Panc1 (cell line): ENCODE data around the gene HEMK1. TPM values are rescaled to one million over a fixed set of nuclear protein-coding genes. Genes with fewer than 3 reads are reported as not detected.

Experiments used
- ATAC-seq: fragments of 200-7000 bp; cut with Tn5 transposase; 2 replicates; pipeline ENCODE4 v1.9.1; 2020; ENCODE audit warnings: mild to moderate bottlenecking, moderate library complexity
- BruUV-seq: library from RNA; stranded (reverse); fragments of 400-500 nt; replicated peaks from 2 replicates; lab custom pipeline; 2021; lab: Mats Ljungman, UMichigan
- CTCF ChIA-PET: fragments of 300-600 bp; sonication (Branson Sonifier 250); formaldehyde crosslinking; loops from one replicate; lab custom pipeline; 2022; ENCODE audit warnings: antibody characterized with exemption; lab: Charles Lee
- POLR2A ChIA-PET: fragments of 300-600 bp; sonication (Branson Sonifier 250); formaldehyde crosslinking; loops from one replicate; lab custom pipeline; 2022; ENCODE audit warnings: antibody characterized with exemption; lab: Charles Lee
- DNase-seq: peaks from one replicate; pipeline ENCODE4 v3.0.0-alpha.2; 2010; ENCODE audit warnings: low read depth, low spot score
- H3K27ac ChIP-seq: 2 replicates; pipeline ENCODE4 v1.5.1; 2011; ENCODE audit warnings: mild to moderate bottlenecking, low read length, inconsistent platforms
- H3K27me3 ChIP-seq: fragments of 200-500 bp; sonication (Bioruptor generic); 2 replicates; pipeline ENCODE4 v1.6.0; 2014; ENCODE audit warnings: low read length, inconsistent platforms; ENCODE audit not compliant: control insufficient read depth, insufficient read depth
- H3K36me3 ChIP-seq: fragments of 200-500 bp; sonication (Bioruptor generic); 2 replicates; pipeline ENCODE4 v1.5.1; 2014; ENCODE audit warnings: inconsistent platforms, mild to moderate bottlenecking, low read length, moderate library complexity; ENCODE audit not compliant: control insufficient read depth, insufficient read depth
- H3K4me1 ChIP-seq: 2 replicates; pipeline ENCODE4 v1.5.1; 2011; ENCODE audit warnings: inconsistent platforms, mild to moderate bottlenecking, low read length, moderate library complexity; ENCODE audit not compliant: control insufficient read depth, insufficient read depth
- H3K4me3 ChIP-seq, 2 experiments: 2 replicates each; pipeline ENCODE4 v1.5.1; 2011 to 2012; ENCODE audit warnings: low read depth in 2 of 2, low read length in 2 of 2, mild to moderate bottlenecking in 2 of 2, inconsistent platforms in 1 of 2, moderate library complexity in 1 of 2
- H3K9me3 ChIP-seq: fragments of 200-500 bp; sonication (Bioruptor generic); 2 replicates; pipeline ENCODE4 v1.5.1; 2014; ENCODE audit warnings: low read depth, mild to moderate bottlenecking, inconsistent platforms, low read length, moderate library complexity; ENCODE audit not compliant: control insufficient read depth, insufficient read depth
- POLR2AphosphoS5 ChIP-seq: IDR thresholded peaks from 2 replicates; pipeline ENCODE4 v1.6.1; 2012; ENCODE audit warnings: mild to moderate bottlenecking, low read depth, low read length, moderate library complexity
- SIN3A ChIP-seq: IDR thresholded peaks from 2 replicates; pipeline ENCODE4 v1.6.1; 2012; ENCODE audit warnings: low read depth, mild to moderate bottlenecking, low read length, moderate library complexity, borderline replicate concordance; ENCODE audit not compliant: insufficient read depth
- TCF7L2 ChIP-seq: IDR thresholded peaks from 2 replicates; pipeline ENCODE4 v1.6.1; 2011; ENCODE audit warnings: mild to moderate bottlenecking, low read depth, low read length, inconsistent platforms
- in situ Hi-C: cut with HindIII; loops from 2 replicates; pipeline ENCODE4 v1.10.0; 2016; ENCODE audit warnings: low sequenced_read_pairs, low pct_unique_long_range_greater_than_20kb
- intact Hi-C: fragments of 100-400 bp; cut with micrococcal nuclease; formaldehyde crosslinking; loops from one replicate; pipeline ENCODE4 v1.10.0; 2022; ENCODE audit not compliant: unreplicated experiment
- total RNA-seq: library from RNA; stranded (reverse); gene quantifications from one replicate; pipeline ENCODE4 v1.2.1, GENCODE V29; 2021; ENCODE audit not compliant: unreplicated experiment
- TF ChIP-seq, protein P1 (sequence below), 2 experiments: IDR thresholded peaks; 2 replicates each; pipeline ENCODE4 v1.6.1; 2011 to 2012; ENCODE audit warnings: low read depth in 2 of 2, control low read depth in 1 of 2, low read length in 1 of 2, mild to moderate bottlenecking in 1 of 2, moderate library complexity in 1 of 2; ENCODE audit not compliant: insufficient read depth in 1 of 2
- TF ChIP-seq, protein P2 (sequence below): fragments of 450-650 bp; IDR thresholded peaks from 2 replicates; pipeline ENCODE4 v1.5.1; 2017; ENCODE audit warnings: mild to moderate bottlenecking

HEMK1 gene
- total RNA-seq, 1 experiment from 2014 or later = 12.1 TPM

DNA sequence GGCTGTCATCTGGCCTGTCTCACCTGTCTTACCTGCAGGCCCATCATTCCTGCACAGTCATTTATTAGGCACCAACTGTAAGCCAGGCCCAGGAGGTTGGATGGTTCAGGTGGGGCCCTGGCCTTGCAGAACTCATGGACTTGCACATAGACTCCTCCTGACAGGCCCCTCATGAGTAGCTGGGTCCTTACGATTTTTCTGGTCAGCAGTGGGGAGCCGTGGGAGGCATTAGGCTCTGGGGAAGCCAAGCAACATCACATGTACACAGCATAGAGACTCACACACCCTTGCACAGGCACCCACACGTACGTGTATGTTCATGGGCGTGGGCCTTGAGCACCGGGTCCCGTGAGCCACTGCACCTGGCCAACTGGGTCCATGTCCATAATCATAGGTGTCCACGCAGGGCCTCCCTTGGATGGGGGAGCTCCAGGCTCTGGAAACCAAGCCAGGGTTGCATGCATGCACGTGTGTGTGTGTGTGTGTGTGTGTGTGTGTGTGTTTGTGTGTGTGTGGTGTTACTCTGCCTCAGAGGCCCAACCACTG is 21.9 kb downstream of the HEMK1 start:
- in situ Hi-C loops (no loop called here), intact Hi-C loops (no loop called here)
- CTCF ChIA-PET = no interaction called here
- Histone ChIP-seq H3K27ac (no peak overlapping the region), H3K27me3 (no peaks in the 10 kb centered on the region), H3K4me1 (no peaks in the 10 kb centered on the region), H3K4me3 (no peak overlapping the region), H3K36me3 (no peaks in the 10 kb centered on the region), H3K9me3 (no peaks in the 10 kb centered on the region)
- DNase-seq (no peak), ATAC-seq (no peak)
- POLR2A ChIA-PET = no interaction called here
- BruUV-seq = no TSS peak
- TF ChIP-seq, protein P1, sequence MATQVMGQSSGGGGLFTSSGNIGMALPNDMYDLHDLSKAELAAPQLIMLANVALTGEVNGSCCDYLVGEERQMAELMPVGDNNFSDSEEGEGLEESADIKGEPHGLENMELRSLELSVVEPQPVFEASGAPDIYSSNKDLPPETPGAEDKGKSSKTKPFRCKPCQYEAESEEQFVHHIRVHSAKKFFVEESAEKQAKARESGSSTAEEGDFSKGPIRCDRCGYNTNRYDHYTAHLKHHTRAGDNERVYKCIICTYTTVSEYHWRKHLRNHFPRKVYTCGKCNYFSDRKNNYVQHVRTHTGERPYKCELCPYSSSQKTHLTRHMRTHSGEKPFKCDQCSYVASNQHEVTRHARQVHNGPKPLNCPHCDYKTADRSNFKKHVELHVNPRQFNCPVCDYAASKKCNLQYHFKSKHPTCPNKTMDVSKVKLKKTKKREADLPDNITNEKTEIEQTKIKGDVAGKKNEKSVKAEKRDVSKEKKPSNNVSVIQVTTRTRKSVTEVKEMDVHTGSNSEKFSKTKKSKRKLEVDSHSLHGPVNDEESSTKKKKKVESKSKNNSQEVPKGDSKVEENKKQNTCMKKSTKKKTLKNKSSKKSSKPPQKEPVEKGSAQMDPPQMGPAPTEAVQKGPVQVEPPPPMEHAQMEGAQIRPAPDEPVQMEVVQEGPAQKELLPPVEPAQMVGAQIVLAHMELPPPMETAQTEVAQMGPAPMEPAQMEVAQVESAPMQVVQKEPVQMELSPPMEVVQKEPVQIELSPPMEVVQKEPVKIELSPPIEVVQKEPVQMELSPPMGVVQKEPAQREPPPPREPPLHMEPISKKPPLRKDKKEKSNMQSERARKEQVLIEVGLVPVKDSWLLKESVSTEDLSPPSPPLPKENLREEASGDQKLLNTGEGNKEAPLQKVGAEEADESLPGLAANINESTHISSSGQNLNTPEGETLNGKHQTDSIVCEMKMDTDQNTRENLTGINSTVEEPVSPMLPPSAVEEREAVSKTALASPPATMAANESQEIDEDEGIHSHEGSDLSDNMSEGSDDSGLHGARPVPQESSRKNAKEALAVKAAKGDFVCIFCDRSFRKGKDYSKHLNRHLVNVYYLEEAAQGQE (IDR thresholded peaks at IDR 0.05; ENCODE audit: insufficient read depth in 1 of 2, low read depth in 2 of 2, low read length in 1 of 2) = no peak
- TF ChIP-seq SIN3A (no peak), POLR2AphosphoS5 (no peak), TCF7L2 (no peak)
- TF ChIP-seq, protein P2, sequence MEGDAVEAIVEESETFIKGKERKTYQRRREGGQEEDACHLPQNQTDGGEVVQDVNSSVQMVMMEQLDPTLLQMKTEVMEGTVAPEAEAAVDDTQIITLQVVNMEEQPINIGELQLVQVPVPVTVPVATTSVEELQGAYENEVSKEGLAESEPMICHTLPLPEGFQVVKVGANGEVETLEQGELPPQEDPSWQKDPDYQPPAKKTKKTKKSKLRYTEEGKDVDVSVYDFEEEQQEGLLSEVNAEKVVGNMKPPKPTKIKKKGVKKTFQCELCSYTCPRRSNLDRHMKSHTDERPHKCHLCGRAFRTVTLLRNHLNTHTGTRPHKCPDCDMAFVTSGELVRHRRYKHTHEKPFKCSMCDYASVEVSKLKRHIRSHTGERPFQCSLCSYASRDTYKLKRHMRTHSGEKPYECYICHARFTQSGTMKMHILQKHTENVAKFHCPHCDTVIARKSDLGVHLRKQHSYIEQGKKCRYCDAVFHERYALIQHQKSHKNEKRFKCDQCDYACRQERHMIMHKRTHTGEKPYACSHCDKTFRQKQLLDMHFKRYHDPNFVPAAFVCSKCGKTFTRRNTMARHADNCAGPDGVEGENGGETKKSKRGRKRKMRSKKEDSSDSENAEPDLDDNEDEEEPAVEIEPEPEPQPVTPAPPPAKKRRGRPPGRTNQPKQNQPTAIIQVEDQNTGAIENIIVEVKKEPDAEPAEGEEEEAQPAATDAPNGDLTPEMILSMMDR = no peak

DNA sequence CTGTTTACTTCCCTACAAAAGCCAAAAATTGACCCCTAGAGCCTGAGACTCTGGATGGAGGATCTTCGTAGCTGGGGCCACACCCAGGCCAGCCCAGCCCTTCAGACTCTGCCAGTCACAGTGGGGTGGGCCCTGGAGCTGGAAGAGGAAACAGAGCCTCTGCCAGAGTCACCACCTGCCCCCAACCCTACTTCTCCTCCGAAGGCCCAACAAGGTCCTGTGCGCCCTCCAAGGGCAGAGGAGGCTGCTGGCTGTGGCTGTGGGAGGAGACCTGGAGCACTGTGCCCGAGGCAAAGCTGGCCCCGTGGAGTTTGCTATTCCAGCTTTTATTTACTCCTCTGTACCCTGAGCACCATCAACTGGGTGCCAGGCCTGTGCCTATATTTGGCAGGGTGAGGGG is 23.2 kb downstream of the HEMK1 start:
- TF ChIP-seq, protein P2 = no peak
- TF ChIP-seq TCF7L2 = no peak
- TF ChIP-seq SIN3A = no peak
- no peak for TF ChIP-seq POLR2AphosphoS5
- TF ChIP-seq, protein P1 (IDR thresholded peaks at IDR 0.05; ENCODE audit: insufficient read depth in 1 of 2, low read depth in 2 of 2, low read length in 1 of 2) = no peak
- no TSS peak for BruUV-seq
- POLR2A ChIA-PET = no interaction called here
- H3K27ac ChIP-seq = no peak overlapping the region
- CTCF ChIA-PET = no interaction called here
- intact Hi-C loops = no loop called here
- no peaks in the 10 kb centered on the region for H3K4me1 ChIP-seq
- H3K4me3 ChIP-seq = no peak overlapping the region
- H3K27me3 ChIP-seq = no peaks in the 10 kb centered on the region
- DNase-seq (no peak), ATAC-seq (peak; percentile 17; the same call in 1 of the 2 replicates)
- no peaks in the 10 kb centered on the region for H3K9me3 ChIP-seq
- in situ Hi-C loops = no loop called here
- no peaks in the 10 kb centered on the region for H3K36me3 ChIP-seq
